Activated CD4-positive, alpha-beta T cell treated with anti-CD3 and anti-CD28 coated beads, Interleukin-2, Interleukin-4, amounts not matched to agents 100 ng/mL and 50 ng/mL, durations not matched to agents 16 hours and 8 hours (primary cell): ENCODE results near the gene CERS6.
A peak's percentile ranks its signal among the peaks of the same experiment; 100 is the strongest.

Experiments used
- DNase-seq: peaks from one replicate; pipeline ENCODE4 v3.0.0-alpha.2; 2020; ENCODE audit warnings: low spot score

The CERS6 gene

GRCh38 chr2:168602846-168603401 is 146.9 kb downstream of the CERS6 start:
- DNase-seq: no peak

- DNase-seq: no peak
These were observed 147.4 kb downstream of the CERS6 start for GRCh38 chr2:168603439-168603961.

- no peak for DNase-seq
These were observed 148.2 kb downstream of the CERS6 start for GRCh38 chr2:168604252-168604651.

- no peak for DNase-seq
These were observed 151.9 kb downstream of the CERS6 start for GRCh38 chr2:168607992-168608391.

GRCh38 chr2:168608796-168609195 is 152.7 kb downstream of the CERS6 start:
- DNase-seq: no peak

- DNase-seq: no peak
These were observed 155.0 kb downstream of the CERS6 start for GRCh38 chr2:168611091-168611490.

- DNase-seq: no peak
These were observed 156.0 kb downstream of the CERS6 start for GRCh38 chr2:168611896-168612650.

GRCh38 chr2:168612719-168613118 is 156.6 kb downstream of the CERS6 start:
- DNase-seq: no peak

- no peak for DNase-seq
These were observed 157.5 kb downstream of the CERS6 start for GRCh38 chr2:168613551-168613950.

- no peak for DNase-seq
These were observed 158.3 kb downstream of the CERS6 start for GRCh38 chr2:168614172-168615018.

- DNase-seq: no peak
These were observed 164.5 kb downstream of the CERS6 start for GRCh38 chr2:168620554-168620953.

GRCh38 chr2:168622559-168622958 is 166.5 kb downstream of the CERS6 start:
- no peak for DNase-seq

- no peak for DNase-seq
These were observed 168.0 kb downstream of the CERS6 start for GRCh38 chr2:168624028-168624427.

GRCh38 chr2:168626096-168626495 is 170.0 kb downstream of the CERS6 start:
- DNase-seq: no peak

- DNase-seq: no peak
These were observed 170.6 kb downstream of the CERS6 start for GRCh38 chr2:168626647-168627046.

- no peak for DNase-seq
These were observed 176.6 kb downstream of the CERS6 start for GRCh38 chr2:168632709-168633121.

- DNase-seq: peak; percentile 2
These were observed 177.1 kb downstream of the CERS6 start for GRCh38 chr2:168633200-168633599.

GRCh38 chr2:168633895-168634294 is 177.8 kb downstream of the CERS6 start:
- DNase-seq: no peak

- DNase-seq: no peak
These were observed 179.0 kb downstream of the CERS6 start for GRCh38 chr2:168635065-168635577.

- no peak for DNase-seq
These were observed 182.9 kb downstream of the CERS6 start for GRCh38 chr2:168639018-168639417.

- DNase-seq: no peak
These were observed 183.4 kb downstream of the CERS6 start for GRCh38 chr2:168639441-168639898.

- DNase-seq: no peak
These were observed 184.0 kb downstream of the CERS6 start for GRCh38 chr2:168640039-168640438.
